HEK293 (cell line): ENCODE results near the gene CXCL17.

Experiments used
- ZEB2 ChIP-seq: fragments of 450-650 bp; formaldehyde crosslinking; IDR thresholded peaks from 2 replicates; pipeline ENCODE4 v1.5.1; 2016; ENCODE audit warnings: missing biosample characterization, missing genetic modification characterization
- TF ChIP-seq, protein P1 (sequence below): fragments of 450-650 bp; formaldehyde crosslinking; IDR thresholded peaks from 2 replicates; pipeline ENCODE4 v1.5.1; 2016; ENCODE audit warnings: missing biosample characterization, missing genetic modification characterization

DNA sequence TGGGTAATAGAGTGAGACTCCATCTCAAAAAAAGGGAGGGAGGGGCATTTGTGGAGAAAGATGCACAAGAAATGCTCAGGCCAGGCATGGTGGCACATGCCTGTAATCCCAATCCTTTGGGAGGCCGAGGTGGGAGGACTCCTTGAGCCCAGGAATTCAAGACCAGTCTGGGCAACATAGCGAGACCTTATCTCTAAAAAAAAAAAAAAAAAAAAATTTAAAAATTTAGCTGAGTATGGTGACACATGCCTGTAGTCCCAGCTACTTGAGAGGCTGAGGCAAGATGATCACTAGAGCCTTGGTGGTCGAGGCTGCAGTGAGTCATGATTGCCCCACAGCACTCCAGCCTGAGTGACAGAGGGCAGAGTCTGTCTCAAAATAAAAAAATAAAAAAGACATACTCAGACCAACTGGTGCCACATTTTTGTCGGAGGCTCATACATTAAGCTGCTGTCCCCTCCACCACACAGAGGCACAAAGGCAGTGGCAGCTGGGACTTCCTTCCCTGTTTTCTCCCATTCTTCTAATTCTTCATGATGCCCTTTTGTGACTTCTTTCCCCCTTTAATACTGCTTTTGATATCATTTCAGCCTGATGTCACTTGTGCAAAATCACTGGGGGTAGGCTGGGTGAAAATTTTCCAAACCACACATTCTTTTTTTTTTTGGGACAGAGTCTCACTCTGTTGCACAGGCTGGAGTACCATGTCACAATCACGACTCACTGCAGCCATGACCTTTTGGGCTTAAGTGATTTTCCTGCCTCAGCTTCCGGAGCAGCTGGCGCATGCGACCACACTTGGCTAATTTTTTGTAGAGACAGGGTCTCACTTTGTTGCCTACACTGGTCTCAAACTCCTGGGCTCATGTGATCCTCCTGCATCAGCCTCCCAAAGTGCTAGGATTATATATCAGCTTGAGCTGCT, 26.8 kb upstream of the CXCL17 start:
- TF ChIP-seq, protein P1, sequence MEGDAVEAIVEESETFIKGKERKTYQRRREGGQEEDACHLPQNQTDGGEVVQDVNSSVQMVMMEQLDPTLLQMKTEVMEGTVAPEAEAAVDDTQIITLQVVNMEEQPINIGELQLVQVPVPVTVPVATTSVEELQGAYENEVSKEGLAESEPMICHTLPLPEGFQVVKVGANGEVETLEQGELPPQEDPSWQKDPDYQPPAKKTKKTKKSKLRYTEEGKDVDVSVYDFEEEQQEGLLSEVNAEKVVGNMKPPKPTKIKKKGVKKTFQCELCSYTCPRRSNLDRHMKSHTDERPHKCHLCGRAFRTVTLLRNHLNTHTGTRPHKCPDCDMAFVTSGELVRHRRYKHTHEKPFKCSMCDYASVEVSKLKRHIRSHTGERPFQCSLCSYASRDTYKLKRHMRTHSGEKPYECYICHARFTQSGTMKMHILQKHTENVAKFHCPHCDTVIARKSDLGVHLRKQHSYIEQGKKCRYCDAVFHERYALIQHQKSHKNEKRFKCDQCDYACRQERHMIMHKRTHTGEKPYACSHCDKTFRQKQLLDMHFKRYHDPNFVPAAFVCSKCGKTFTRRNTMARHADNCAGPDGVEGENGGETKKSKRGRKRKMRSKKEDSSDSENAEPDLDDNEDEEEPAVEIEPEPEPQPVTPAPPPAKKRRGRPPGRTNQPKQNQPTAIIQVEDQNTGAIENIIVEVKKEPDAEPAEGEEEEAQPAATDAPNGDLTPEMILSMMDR (tag by site-specific recombination): no peak
- no peak for TF ChIP-seq ZEB2
